Tibial artery (tissue), 4 donors: ENCODE data around the gene FARP1.
"Not testable (repeated sequence)": the region's sequence is repeated elsewhere in the genome, so short reads cannot be mapped to it uniquely, and the experiment has no call there.

ENCODE experiments used
- DNase-seq, 2 donors: peaks; one replicate each; pipeline ENCODE4 v3.0.0-alpha.2; 2019
- H3K27ac ChIP-seq, 2 donors: fragments of 200-600 bp; sonication (generic) in 1 of 2; 1 replicate in 1 of 2; 2 replicates in 1 of 2; pipeline ENCODE4 v1.5.1; 2018 to 2019; ENCODE audit warnings: mild to moderate bottlenecking in 1 of 2
- H3K27me3 ChIP-seq, 2 donors: fragments of 200-600 bp; sonication (generic) in 1 of 2; one replicate each; pipeline versions ENCODE4 v1.5.1 to v1.6.0; 2016 to 2019
- H3K36me3 ChIP-seq, 3 donors: fragments of 200-600 bp; sonication (generic) in 2 of 3; one replicate each; pipeline ENCODE4 v1.5.1; 2016 to 2019; ENCODE audit warnings: mild to moderate bottlenecking in 2 of 3
- H3K4me1 ChIP-seq, 4 donors: fragments of 200-600 bp; sonication (generic) in 2 of 4; 1 replicate in 3 of 4; 2 replicates in 1 of 4; pipeline ENCODE4 v1.5.1; 2016 to 2019
- H3K4me3 ChIP-seq, 2 donors: fragments of 200-600 bp; sonication (generic) in 1 of 2; 1 replicate in 1 of 2; 2 replicates in 1 of 2; pipeline ENCODE4 v1.5.1; 2018 to 2019; ENCODE audit warnings: mild to moderate bottlenecking in 2 of 2
- H3K9me3 ChIP-seq, 3 donors: fragments of 200-600 bp; sonication (generic) in 1 of 3; one replicate each; pipeline ENCODE4 v1.5.1; 2016 to 2019
- intact Hi-C: fragments of 100-400 bp; cut with DNase I; formaldehyde crosslinking; loops from one replicate; pipeline ENCODE4 v1.15.0; 2023; ENCODE audit warnings: low total_unique reads
- TF ChIP-seq, protein P1 (sequence below), 2 experiments: fragments of 200-600 bp in 1 of 2; fragments of 450-650 bp in 1 of 2; IDR thresholded peaks; one replicate each; pipeline ENCODE4 v1.5.1; 2017 to 2019; ENCODE audit warnings: antibody characterized with exemption in 2 of 2, mild to moderate bottlenecking in 1 of 2, moderate library complexity in 1 of 2

FARP1 gene

DNA sequence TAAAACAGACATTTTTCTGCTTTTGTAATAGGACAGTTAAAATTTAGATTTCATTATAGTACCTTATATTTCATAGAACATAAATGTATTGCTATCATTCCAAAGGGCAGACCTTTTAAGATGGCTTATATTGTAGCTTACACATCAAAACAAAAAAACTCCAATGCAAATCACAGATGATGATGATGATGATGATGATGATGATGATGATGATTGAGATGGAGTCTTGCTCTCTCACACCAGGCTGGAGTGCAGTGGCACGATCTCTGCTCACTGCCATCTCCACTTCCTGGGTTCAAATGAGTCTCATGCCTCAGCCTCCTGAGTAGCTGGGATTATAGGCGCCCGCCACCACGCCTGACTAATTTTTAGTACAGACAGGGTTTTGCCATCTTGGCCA, 224.1 kb downstream of the FARP1 start:
- TF ChIP-seq, protein P1, sequence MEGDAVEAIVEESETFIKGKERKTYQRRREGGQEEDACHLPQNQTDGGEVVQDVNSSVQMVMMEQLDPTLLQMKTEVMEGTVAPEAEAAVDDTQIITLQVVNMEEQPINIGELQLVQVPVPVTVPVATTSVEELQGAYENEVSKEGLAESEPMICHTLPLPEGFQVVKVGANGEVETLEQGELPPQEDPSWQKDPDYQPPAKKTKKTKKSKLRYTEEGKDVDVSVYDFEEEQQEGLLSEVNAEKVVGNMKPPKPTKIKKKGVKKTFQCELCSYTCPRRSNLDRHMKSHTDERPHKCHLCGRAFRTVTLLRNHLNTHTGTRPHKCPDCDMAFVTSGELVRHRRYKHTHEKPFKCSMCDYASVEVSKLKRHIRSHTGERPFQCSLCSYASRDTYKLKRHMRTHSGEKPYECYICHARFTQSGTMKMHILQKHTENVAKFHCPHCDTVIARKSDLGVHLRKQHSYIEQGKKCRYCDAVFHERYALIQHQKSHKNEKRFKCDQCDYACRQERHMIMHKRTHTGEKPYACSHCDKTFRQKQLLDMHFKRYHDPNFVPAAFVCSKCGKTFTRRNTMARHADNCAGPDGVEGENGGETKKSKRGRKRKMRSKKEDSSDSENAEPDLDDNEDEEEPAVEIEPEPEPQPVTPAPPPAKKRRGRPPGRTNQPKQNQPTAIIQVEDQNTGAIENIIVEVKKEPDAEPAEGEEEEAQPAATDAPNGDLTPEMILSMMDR (IDR thresholded peaks at IDR 0.05), result no peak
- peaks cover 0 to 10% (median 7%) of the 10 kb centered on the region in 3 donors for H3K36me3 ChIP-seq
- no peak overlapping the region for H3K4me3 ChIP-seq
- peaks cover 0 to 15% (median 7%) of the 10 kb centered on the region in 4 donors for H3K4me1 ChIP-seq
- intact Hi-C loops, result no loop called here
- H3K9me3 ChIP-seq, result no peaks in the 10 kb centered on the region
- H3K27ac ChIP-seq, result no peak overlapping the region
- no peaks in the 10 kb centered on the region for H3K27me3 ChIP-seq
- no peak for DNase-seq

DNA sequence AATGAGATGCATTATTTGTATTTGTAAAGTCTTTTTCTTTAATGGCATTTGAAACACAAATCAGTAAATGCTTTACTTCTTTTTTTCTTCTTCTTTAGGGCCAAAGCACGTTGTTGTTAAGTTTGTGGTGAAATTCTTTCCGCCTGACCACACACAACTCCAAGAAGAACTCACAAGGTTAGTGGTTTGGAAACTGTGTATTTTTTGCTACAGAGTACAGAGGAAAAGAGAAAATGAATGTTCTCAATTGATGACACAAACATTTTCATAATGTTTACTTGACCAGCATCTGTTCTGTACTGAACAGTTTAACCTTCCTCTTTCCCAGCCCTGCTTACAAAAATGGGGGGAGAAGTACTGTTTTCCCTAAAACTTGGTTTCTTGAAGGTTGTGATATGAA, 225.1 kb downstream of the FARP1 start:
- Histone ChIP-seq H3K36me3 (peaks cover 0 to 10% (median 7%) of the 10 kb centered on the region in 3 donors), H3K4me3 (no peak overlapping the region), H3K4me1 (peaks cover 0 to 15% (median 7%) of the 10 kb centered on the region in 4 donors), H3K27me3 (no peaks in the 10 kb centered on the region), H3K9me3 (no peaks in the 10 kb centered on the region), H3K27ac (no peak overlapping the region)
- no peak for DNase-seq
- TF ChIP-seq, protein P1 (IDR thresholded peaks at IDR 0.05), result no peak
- intact Hi-C loops, result no loop called here

DNA sequence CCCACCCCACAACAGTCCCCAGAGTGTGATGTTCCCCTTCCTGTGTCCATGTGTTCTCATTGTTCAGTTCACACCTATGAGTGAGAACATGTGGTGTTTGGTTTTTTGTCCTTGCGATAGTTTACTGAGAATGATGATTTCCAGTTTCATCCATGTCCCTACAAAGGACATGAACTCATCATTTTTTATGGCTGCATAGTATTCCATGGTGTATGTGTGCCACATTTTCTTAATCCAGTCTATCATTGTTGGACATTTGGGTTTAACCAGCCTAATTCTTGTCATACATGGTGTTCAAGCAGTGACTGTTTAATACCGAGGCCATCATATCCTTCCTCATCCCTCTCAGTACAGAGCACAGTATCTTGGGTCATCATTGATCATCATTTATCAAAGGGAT, 226.6 kb downstream of the FARP1 start:
- H3K9me3 ChIP-seq, intact Hi-C loops, H3K27ac ChIP-seq, H3K27me3 ChIP-seq, H3K4me3 ChIP-seq, DNase-seq: not testable (repeated sequence)
- Histone ChIP-seq H3K36me3 (peaks cover 0 to 15% (median 7%) of the 10 kb centered on the region in 3 donors), H3K4me1 (peaks cover 0 to 15% (median 7%) of the 10 kb centered on the region in 4 donors)

DNA sequence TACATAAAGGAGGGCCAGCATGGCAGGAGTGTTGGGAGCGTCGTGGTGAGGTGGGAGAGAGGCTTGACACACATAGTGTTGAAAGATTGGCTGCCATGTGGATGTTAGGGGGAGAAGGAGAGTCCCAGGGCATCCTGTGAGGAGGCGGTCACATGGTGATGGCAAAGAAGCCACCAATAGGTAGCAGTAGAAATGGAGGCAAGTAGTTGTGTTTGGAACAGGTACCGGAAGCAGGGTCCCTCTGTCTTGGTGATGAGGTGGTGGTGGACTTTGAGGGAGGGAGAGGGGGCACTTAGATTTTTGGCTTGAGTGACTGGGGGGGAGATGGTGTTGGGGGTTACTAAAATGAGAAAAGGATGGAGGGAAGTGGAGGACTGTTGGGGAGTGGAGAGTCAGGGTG, 227.4 kb downstream of the FARP1 start:
- no peak overlapping the region for H3K27ac ChIP-seq
- TF ChIP-seq, protein P1 (IDR thresholded peaks at IDR 0.05), result no peak
- H3K27me3 ChIP-seq, result no peaks in the 10 kb centered on the region
- peaks cover 0 to 5% (median 0%) of the 10 kb centered on the region in 3 donors for H3K9me3 ChIP-seq
- H3K4me3 ChIP-seq, result no peak overlapping the region
- peaks cover 0 to 21% (median 7%) of the 10 kb centered on the region in 3 donors for H3K36me3 ChIP-seq
- H3K4me1 ChIP-seq, result peaks cover 0 to 15% (median 7%) of the 10 kb centered on the region in 4 donors
- intact Hi-C loops, result no loop called here
- DNase-seq, result no peak

DNA sequence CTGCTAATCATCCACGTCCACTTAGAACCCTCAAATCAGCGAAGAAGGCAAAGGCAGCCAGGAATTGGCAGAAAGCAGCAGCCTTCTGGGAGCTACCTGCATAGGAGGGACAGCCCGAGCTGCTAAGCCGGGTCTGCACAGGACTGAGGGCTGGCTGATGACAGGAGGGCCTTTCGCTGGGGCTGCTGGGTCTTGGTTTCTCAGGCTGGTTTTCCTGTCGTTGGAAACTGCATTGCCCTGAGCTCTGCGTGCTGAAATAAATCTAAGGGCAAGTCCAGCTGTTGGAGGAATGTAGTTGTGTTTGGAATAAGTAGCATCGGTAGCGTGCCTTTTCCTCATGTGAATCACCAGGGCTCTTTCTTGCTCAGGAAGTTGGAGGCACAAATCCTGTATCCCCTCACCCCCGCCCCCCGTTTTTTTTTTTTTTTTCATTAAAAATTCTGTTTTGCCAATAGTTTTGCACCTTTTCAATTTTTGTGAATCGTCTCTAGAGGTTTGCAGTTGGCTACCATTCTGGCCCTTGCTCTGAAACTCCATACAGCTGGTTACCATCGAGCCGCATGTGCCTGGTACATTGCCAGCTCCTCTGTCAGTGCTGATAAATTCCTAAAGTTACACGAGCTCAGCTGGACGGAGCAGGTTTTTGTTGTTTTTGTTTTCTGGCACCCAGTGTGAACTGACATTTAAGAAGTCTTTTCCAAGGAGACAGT, 228.1 kb downstream of the FARP1 start:
- Histone ChIP-seq H3K27me3 (no peaks in the 10 kb centered on the region), H3K36me3 (peaks cover 0 to 21% (median 7%) of the 10 kb centered on the region in 3 donors), H3K4me3 (no peak overlapping the region), H3K4me1 (peaks cover 0 to 15% (median 7%) of the 10 kb centered on the region in 4 donors), H3K9me3 (peaks cover 0 to 5% (median 0%) of the 10 kb centered on the region in 3 donors), H3K27ac (no peak overlapping the region)
- intact Hi-C loops, result no loop called here
- TF ChIP-seq, protein P1 (IDR thresholded peaks at IDR 0.05), result no peak
- DNase-seq, result peak in 1 of 2 donors; percentile 34

DNA sequence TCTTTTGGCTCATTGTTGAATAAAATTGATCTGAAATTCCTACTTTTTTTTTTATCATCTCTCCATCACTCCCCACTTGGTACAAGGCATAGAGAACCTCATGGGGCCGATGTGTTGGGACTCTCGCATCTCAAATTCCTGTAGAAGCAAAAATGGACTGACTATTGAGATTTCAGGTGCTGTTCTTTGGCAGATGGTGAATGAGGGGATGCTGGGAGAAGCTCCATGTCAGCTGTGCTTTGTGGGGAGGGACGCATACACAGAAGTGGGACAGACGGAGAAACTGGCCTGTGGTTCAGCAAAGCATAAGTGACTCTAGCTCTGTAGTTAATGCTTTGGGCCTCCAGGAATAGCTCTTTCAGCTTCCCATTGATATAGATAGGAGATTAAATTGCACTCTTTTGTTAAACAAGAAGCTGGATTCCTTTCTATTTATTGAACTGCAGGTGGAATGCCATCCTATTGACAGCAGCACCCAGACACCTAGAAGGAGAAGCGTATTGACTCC, 228.7 kb downstream of the FARP1 start:
- Histone ChIP-seq H3K4me3 (no peak overlapping the region), H3K27me3 (no peaks in the 10 kb centered on the region), H3K27ac (no peak overlapping the region), H3K9me3 (peaks cover 0 to 5% (median 0%) of the 10 kb centered on the region in 3 donors), H3K4me1 (peaks cover 0 to 15% (median 7%) of the 10 kb centered on the region in 4 donors), H3K36me3 (peaks cover 0 to 21% (median 7%) of the 10 kb centered on the region in 3 donors)
- TF ChIP-seq, protein P1 (IDR thresholded peaks at IDR 0.05), result no peak
- intact Hi-C loops, result no loop called here
- no peak for DNase-seq
